Measurements from ENCODE around the gene AMH. TPM values are rescaled to one million over a fixed set of nuclear protein-coding genes. Genes with fewer than 3 reads are reported as not detected.
A peak's percentile ranks its signal among the peaks of the same experiment; 100 is the strongest.

AMH gene
- total RNA-seq, 6 donors from 2014 or later, result 1.1 to 6.3 (median 3.2) TPM

DNA sequence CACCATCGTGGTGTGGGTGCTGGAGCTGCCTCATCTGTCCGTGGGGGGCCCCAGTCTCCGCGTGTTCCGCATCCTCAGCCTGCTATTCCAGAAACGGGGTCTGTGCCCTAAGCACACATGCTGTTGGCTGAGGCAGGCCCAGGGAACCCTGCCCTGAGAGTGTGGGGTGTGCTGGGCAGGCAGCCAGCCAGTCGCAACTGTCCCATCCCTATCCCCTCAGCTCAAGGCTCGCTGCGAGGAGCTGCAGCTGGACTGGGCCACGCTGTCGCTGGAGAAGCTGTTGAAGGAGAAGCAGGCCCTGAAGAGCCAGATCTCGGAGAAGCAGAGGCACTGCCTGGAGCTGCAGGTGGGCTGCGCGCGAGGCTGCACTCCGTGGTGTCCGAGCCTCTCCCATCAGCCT lies 34.9 kb upstream of the AMH start:
- Histone ChIP-seq H3K9me3 (no peaks in the 10 kb centered on the region), H3K36me3 (peaks cover 22 to 100% (median 94%) of the 10 kb centered on the region in 4 donors), H3K4me1 (peaks cover 1 to 18% (median 3%) of the 10 kb centered on the region in 4 donors), H3K27me3 (no peaks in the 10 kb centered on the region), H3K27ac (peak overlapping the region in 3 of 4 donors; percentile 61 to 73 (median 69)), H3K4me3 (peak overlapping the region in 1 of 4 donors; percentile 11)
- WGBS, 2 donors, result 91 to 98% methylated on average over 10 to 17 of the region's 17 CpGs
- peak in 1 of 2 donors; percentile 56 for DNase-seq
- TF ChIP-seq EP300 (IDR thresholded peaks at IDR 0.05) (no peak), POLR2AphosphoS5 (IDR thresholded peaks at IDR 0.05) (no peak), POLR2A (IDR thresholded peaks at IDR 0.05) (no peak)
- TF ChIP-seq, protein P1, sequence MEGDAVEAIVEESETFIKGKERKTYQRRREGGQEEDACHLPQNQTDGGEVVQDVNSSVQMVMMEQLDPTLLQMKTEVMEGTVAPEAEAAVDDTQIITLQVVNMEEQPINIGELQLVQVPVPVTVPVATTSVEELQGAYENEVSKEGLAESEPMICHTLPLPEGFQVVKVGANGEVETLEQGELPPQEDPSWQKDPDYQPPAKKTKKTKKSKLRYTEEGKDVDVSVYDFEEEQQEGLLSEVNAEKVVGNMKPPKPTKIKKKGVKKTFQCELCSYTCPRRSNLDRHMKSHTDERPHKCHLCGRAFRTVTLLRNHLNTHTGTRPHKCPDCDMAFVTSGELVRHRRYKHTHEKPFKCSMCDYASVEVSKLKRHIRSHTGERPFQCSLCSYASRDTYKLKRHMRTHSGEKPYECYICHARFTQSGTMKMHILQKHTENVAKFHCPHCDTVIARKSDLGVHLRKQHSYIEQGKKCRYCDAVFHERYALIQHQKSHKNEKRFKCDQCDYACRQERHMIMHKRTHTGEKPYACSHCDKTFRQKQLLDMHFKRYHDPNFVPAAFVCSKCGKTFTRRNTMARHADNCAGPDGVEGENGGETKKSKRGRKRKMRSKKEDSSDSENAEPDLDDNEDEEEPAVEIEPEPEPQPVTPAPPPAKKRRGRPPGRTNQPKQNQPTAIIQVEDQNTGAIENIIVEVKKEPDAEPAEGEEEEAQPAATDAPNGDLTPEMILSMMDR (IDR thresholded peaks at IDR 0.05), result no peak
- no peak for ATAC-seq (ENCODE audit: low FRiP score in 2 of 2)

DNA sequence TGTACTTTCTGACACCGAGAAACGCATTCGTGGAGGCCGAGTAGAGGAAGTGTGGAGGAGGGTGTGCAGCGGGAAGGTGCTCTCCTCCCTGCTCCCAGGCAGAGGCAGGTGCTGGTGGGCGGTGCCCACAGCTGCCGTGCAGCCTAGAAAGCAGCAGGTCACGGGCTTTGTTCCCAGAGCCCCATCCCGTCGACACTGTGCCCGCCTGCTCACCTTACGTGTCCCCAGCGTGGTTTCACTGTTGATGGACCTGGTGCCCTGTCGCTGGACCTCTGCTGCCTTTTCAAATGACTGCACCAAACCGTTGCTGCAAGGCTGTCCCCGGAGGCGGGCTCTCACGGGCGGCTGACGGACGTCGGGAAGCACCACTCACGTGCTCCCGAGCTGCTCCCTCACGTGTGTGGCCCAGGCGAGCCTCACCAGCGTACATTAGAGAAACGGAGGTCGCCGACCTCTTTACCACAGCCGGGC lies 33.8 kb upstream of the AMH start:
- Histone ChIP-seq H3K4me1 (peaks cover 0 to 13% (median 1%) of the 10 kb centered on the region in 4 donors), H3K9me3 (no peaks in the 10 kb centered on the region), H3K36me3 (peaks cover 25 to 100% (median 95%) of the 10 kb centered on the region in 4 donors), H3K27me3 (no peaks in the 10 kb centered on the region), H3K4me3 (no peak overlapping the region), H3K27ac (no peak overlapping the region)
- ATAC-seq (ENCODE audit: low FRiP score in 2 of 2) (no peak), DNase-seq (peak in 1 of 2 donors; percentile 83)
- TF ChIP-seq POLR2A (IDR thresholded peaks at IDR 0.05), result no peak
- TF ChIP-seq, protein P1 (IDR thresholded peaks at IDR 0.05), result no peak
- WGBS, 2 donors, result 82 to 88% methylated on average over 31 of the region's 31 CpGs

- DNase-seq (peak in 1 of 2 donors; percentile 82), ATAC-seq (ENCODE audit: low FRiP score in 2 of 2) (no peak)
- TF ChIP-seq EP300 (IDR thresholded peaks at IDR 0.05), result no peak
- no peak for TF ChIP-seq POLR2A (IDR thresholded peaks at IDR 0.05)
- TF ChIP-seq POLR2AphosphoS5 (IDR thresholded peaks at IDR 0.05), result no peak
- TF ChIP-seq, protein P1 (IDR thresholded peaks at IDR 0.05), result no peak
- Histone ChIP-seq H3K36me3 (peaks cover 19 to 100% (median 93%) of the 10 kb centered on the region in 4 donors), H3K4me3 (no peak overlapping the region), H3K27ac (no peak overlapping the region), H3K4me1 (peaks cover 0 to 13% (median 1%) of the 10 kb centered on the region in 4 donors), H3K27me3 (no peaks in the 10 kb centered on the region), H3K9me3 (no peaks in the 10 kb centered on the region)
- 95 to 100% methylated on average over 10 to 37 of the region's 43 CpGs for WGBS, 2 donors
These were observed 32.5 kb upstream of the AMH start for GRCh38 chr19:2216361-2217225.

DNA sequence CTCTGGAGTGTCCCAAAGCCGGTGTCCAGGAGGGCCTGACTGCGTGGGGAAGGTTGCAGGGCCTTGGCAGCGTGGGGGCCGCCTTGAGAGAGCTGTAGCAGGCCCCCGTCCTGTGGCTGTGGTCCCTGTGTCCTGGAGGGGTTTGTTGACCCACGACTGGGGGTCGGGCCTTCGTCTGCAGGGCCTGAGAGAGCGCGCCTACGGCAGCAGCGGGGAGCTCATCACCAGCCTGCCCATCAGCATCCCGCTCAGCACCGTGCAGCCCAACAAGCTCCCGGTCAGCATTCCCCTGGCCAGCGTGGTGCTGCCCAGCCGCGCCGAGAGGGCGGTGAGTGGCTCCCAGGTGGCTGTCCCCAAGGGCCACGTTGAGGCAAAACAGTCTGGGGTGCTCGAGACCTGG lies 31.5 kb upstream of the AMH start:
- peaks cover 13 to 100% (median 95%) of the 10 kb centered on the region in 4 donors for H3K36me3 ChIP-seq
- TF ChIP-seq POLR2A (IDR thresholded peaks at IDR 0.05), result no peak
- TF ChIP-seq, protein P1 (IDR thresholded peaks at IDR 0.05), result no peak
- no peak for TF ChIP-seq EP300 (IDR thresholded peaks at IDR 0.05)
- no peak for TF ChIP-seq POLR2AphosphoS5 (IDR thresholded peaks at IDR 0.05)
- no peak overlapping the region for H3K4me3 ChIP-seq
- peaks cover 0 to 11% (median 1%) of the 10 kb centered on the region in 4 donors for H3K4me1 ChIP-seq
- no peaks in the 10 kb centered on the region for H3K27me3 ChIP-seq
- DNase-seq, result peak in 1 of 2 donors; percentile 78
- no peaks in the 10 kb centered on the region for H3K9me3 ChIP-seq
- no peak overlapping the region for H3K27ac ChIP-seq
- 95 to 98% methylated on average over 15 to 21 of the region's 22 CpGs for WGBS, 2 donors
- ATAC-seq (ENCODE audit: low FRiP score in 2 of 2), result no peak

All from upper lobe of left lung (tissue), 6 donors.